Duodenal mucosa (tissue), 2 donors: ENCODE results near the gene GATA5.

Experiments used
- H3K27ac ChIP-seq: one replicate; pipeline ENCODE4 v1.7.0; 2013; ENCODE audit warnings: low read depth, low read length
- H3K27me3 ChIP-seq, 2 donors: one replicate each; pipeline ENCODE4 v1.7.0; 2013; ENCODE audit warnings: low read length in 2 of 2, control low read depth in 1 of 2; ENCODE audit not compliant: insufficient read depth in 2 of 2, control insufficient read depth in 1 of 2
- H3K36me3 ChIP-seq, 2 donors: one replicate each; pipeline ENCODE4 v1.7.0; 2013; ENCODE audit warnings: low read length in 2 of 2, control low read depth in 1 of 2; ENCODE audit not compliant: insufficient read depth in 2 of 2, control insufficient read depth in 1 of 2
- H3K4me1 ChIP-seq, 2 donors: one replicate each; pipeline ENCODE4 v1.7.0; 2013; ENCODE audit warnings: low read length in 2 of 2, control low read depth in 1 of 2; ENCODE audit not compliant: insufficient read depth in 2 of 2, control insufficient read depth in 1 of 2
- H3K4me3 ChIP-seq, 2 donors: one replicate each; pipeline ENCODE4 v1.7.0; 2013; ENCODE audit warnings: low read length in 2 of 2, low read depth in 1 of 2
- H3K9ac ChIP-seq, 2 donors: one replicate each; pipeline ENCODE4 v1.7.0; 2013; ENCODE audit warnings: low read length in 2 of 2, low read depth in 1 of 2
- H3K9me3 ChIP-seq, 2 donors: one replicate each; pipeline ENCODE4 v1.7.0; 2013; ENCODE audit warnings: low read length in 2 of 2, control low read depth in 1 of 2; ENCODE audit not compliant: control insufficient read depth in 1 of 2

Gene GATA5

DNA sequence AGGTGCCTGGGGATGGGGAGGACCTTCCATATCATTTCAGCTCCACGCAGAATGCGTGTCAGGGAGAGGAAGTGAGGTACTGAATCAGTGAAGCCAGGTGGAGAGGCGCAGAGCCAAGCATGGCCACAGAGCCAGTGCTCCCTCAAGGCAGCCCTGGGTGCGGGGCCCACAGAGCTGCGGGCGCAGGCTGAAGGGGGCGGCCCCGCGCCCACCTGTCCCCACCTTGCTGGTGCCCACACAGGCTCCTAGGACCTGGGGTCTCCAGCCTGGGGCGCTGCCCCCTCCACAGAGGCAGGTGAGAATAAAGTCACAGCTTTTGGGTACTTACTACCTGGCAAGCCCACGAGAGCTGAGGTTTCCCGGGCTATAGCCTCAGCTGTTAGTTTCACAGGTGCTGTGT is 40.0 kb upstream of the GATA5 start:
- Histone ChIP-seq H3K27me3 (peaks cover 25 to 33% of the 10 kb centered on the region in 2 donors), H3K9ac (no peak overlapping the region), H3K9me3 (no peaks in the 10 kb centered on the region), H3K36me3 (no peaks in the 10 kb centered on the region), H3K4me1 (no peaks in the 10 kb centered on the region), H3K4me3 (no peak overlapping the region), H3K27ac (no peak overlapping the region)

- H3K9ac ChIP-seq = no peak overlapping the region
- H3K36me3 ChIP-seq = no peaks in the 10 kb centered on the region
- no peaks in the 10 kb centered on the region for H3K9me3 ChIP-seq
- H3K4me1 ChIP-seq = no peaks in the 10 kb centered on the region
- no peak overlapping the region for H3K4me3 ChIP-seq
- H3K27me3 ChIP-seq = peaks cover 25 to 33% of the 10 kb centered on the region in 2 donors
- no peak overlapping the region for H3K27ac ChIP-seq
Measured at GRCh38 chr20:62515280-62515679, 39.5 kb upstream of the GATA5 start.

DNA sequence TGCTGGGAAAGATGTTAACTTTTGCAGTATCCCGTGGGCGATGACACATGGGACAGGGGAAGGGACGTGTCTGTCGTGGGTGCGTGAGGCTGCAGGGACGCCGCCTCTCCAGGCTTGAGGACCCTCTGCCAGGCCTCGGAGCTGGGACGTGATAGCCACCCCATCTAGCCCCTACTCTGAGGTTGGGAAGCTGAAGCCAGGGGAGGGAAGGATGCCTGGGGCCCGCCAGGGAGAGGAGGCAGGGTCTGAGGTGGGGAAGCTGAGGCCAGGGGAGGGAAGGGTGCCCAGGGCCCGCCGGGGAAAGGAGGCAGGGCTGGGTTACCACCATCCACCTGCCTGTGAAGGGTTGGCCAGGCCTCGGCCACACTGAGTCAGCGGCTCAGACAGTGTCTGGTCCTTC is 38.2 kb upstream of the GATA5 start:
- H3K27ac ChIP-seq = no peak overlapping the region
- no peak overlapping the region for H3K4me3 ChIP-seq
- H3K4me1 ChIP-seq = no peaks in the 10 kb centered on the region
- H3K9me3 ChIP-seq = no peaks in the 10 kb centered on the region
- no peak overlapping the region for H3K9ac ChIP-seq
- H3K27me3 ChIP-seq = peaks cover 25 to 33% of the 10 kb centered on the region in 2 donors
- no peaks in the 10 kb centered on the region for H3K36me3 ChIP-seq

DNA sequence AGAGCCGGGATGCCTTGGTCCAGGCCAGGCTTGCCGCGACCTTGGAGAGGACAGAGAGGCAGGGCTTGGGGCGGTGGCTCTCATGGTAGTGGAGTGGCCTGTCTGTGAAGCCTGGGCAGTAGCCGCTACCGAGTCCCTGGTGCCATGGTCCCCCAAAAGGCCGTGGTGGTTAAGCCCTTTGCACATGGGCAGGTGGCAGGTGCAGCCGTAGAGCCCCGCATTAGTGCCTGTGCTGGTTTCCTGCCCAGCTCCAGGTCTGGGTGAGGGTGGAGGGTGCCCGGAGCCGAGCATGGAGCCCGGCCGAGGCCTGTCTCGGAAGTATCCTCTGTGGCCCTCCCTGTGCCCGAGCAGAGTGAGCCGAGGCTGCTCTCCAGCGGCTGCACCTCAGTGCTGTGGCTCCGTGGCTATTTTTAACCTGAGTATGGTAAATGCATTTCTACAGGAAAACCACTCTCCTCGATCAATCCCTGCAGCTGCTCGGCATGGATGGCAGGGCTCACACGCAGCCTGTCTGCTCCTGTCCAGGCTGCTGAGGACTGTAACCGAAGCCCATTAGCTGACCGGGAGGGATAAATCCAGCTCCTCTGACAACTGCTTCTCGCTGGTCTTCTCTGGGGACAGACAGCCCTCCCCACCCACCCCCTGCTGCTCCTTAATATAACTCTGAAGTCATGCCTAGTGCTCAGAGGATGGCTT is 36.3 kb upstream of the GATA5 start:
- Histone ChIP-seq H3K9ac (no peak overlapping the region), H3K4me1 (no peaks in the 10 kb centered on the region), H3K27me3 (peaks cover 25 to 27% of the 10 kb centered on the region in 2 donors), H3K36me3 (no peaks in the 10 kb centered on the region), H3K9me3 (no peaks in the 10 kb centered on the region), H3K4me3 (no peak overlapping the region), H3K27ac (no peak overlapping the region)

DNA sequence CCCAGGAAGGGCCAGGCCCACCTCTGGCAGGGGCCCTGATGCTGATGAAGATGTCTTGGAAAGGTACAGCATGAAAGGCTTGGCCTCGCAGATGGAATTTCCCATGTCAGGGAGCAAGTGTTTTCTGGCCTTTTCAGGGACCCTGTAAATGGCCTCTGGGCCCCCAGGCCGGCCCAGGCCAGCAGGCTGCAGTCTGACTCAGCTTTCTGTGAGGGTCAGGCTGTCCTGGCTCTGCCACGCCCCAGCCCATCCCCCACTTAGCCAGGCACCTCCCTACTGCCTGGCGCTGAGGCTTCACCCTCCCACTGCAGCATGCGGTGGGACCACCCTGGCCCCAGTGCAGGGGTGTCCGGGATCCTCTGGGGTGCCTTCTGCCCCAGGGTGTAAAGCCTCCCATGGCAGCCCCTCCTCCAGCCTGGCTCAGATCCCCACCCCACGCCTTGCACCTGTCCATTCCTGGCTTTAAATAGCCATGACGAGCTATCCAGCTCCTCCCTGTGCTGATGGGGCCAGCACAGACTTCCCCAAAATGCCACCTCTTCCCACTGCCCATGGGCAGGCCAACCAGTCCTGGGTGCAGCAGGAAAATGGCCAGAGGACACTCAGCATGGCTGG is 35.6 kb upstream of the GATA5 start:
- Histone ChIP-seq H3K4me1 (no peaks in the 10 kb centered on the region), H3K27ac (no peak overlapping the region), H3K9ac (no peak overlapping the region), H3K9me3 (no peaks in the 10 kb centered on the region), H3K27me3 (peaks cover 25 to 27% of the 10 kb centered on the region in 2 donors), H3K36me3 (no peaks in the 10 kb centered on the region), H3K4me3 (no peak overlapping the region)

- H3K4me1 ChIP-seq = no peaks in the 10 kb centered on the region
- no peaks in the 10 kb centered on the region for H3K36me3 ChIP-seq
- peaks cover 14 to 17% of the 10 kb centered on the region in 2 donors for H3K27me3 ChIP-seq
- H3K9me3 ChIP-seq = no peaks in the 10 kb centered on the region
- no peak overlapping the region for H3K4me3 ChIP-seq
- no peak overlapping the region for H3K9ac ChIP-seq
- no peak overlapping the region for H3K27ac ChIP-seq
Measured at GRCh38 chr20:62508641-62509051, 32.9 kb upstream of the GATA5 start.

GRCh38 chr20:62507991-62508640 is 32.3 kb upstream of the GATA5 start:
- Histone ChIP-seq H3K36me3 (no peaks in the 10 kb centered on the region), H3K27ac (no peak overlapping the region), H3K27me3 (peaks cover 9 to 12% of the 10 kb centered on the region in 2 donors), H3K9ac (no peak overlapping the region), H3K4me3 (no peak overlapping the region), H3K9me3 (no peaks in the 10 kb centered on the region), H3K4me1 (no peaks in the 10 kb centered on the region)

DNA sequence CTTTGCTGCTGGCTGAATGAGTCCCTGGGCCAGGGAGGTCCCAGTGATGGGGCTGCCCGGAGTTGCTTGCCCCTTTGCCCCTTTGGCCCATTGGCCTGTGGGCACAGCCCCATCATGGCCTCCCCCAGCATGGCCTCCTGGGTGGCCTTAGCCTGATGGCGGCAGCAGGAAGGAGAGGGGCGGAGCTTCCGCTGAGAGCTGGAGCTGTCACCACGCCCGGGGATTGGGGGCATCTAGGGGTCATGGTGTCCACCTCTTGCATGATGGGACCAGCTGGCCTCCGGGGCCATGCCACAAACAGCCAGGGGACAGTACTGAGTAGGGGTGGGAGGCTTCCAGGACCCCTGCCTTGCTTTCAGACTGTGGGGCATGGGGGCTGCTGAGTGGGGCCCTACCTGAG is 31.5 kb upstream of the GATA5 start:
- Histone ChIP-seq H3K4me3 (no peak overlapping the region), H3K9me3 (no peaks in the 10 kb centered on the region), H3K4me1 (no peaks in the 10 kb centered on the region), H3K27ac (no peak overlapping the region), H3K36me3 (no peaks in the 10 kb centered on the region), H3K27me3 (peaks cover 4 to 5% of the 10 kb centered on the region in 2 donors), H3K9ac (no peak overlapping the region)

- Histone ChIP-seq H3K27me3 (no peaks in the 10 kb centered on the region), H3K36me3 (no peaks in the 10 kb centered on the region), H3K4me3 (no peak overlapping the region), H3K4me1 (no peaks in the 10 kb centered on the region), H3K9me3 (no peaks in the 10 kb centered on the region), H3K9ac (no peak overlapping the region), H3K27ac (no peak overlapping the region)
Measured at GRCh38 chr20:62506791-62507190, 31.0 kb upstream of the GATA5 start.

DNA sequence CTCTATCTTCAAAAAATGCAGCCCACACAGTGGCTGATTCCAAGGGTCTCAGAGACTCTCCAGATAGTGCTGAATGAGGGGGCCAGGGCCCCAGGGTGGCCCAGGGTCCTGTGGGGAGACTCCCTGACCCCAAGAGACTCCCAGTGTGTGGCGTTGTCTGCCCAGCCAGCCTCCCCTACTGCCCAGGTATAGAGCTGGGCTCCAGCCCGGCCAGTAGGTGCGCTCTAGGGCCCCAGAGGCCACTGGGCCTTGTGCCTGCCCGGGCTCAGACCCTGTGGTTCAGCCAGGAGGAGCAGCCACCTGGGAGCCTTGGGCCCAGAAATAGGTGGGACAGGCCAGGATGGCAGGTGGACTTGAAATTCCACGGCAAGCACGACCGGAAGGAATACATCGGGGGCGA is 30.3 kb upstream of the GATA5 start:
- no peaks in the 10 kb centered on the region for H3K36me3 ChIP-seq
- H3K27me3 ChIP-seq = no peaks in the 10 kb centered on the region
- H3K9ac ChIP-seq = no peak overlapping the region
- H3K4me3 ChIP-seq = no peak overlapping the region
- H3K9me3 ChIP-seq = no peaks in the 10 kb centered on the region
- no peaks in the 10 kb centered on the region for H3K4me1 ChIP-seq
- no peak overlapping the region for H3K27ac ChIP-seq
